Activated CD4-positive, alpha-beta T cell treated with anti-CD3 and anti-CD28 coated beads, Interleukin-2, Interleukin-4, amounts not matched to agents 100 ng/mL and 50 ng/mL, durations not matched to agents 16 hours and 8 hours (primary cell): ENCODE data around the gene ABL1.

ENCODE experiments used
- DNase-seq: peaks from one replicate; pipeline ENCODE4 v3.0.0-alpha.2; 2020; ENCODE audit warnings: low spot score

Gene ABL1

DNA sequence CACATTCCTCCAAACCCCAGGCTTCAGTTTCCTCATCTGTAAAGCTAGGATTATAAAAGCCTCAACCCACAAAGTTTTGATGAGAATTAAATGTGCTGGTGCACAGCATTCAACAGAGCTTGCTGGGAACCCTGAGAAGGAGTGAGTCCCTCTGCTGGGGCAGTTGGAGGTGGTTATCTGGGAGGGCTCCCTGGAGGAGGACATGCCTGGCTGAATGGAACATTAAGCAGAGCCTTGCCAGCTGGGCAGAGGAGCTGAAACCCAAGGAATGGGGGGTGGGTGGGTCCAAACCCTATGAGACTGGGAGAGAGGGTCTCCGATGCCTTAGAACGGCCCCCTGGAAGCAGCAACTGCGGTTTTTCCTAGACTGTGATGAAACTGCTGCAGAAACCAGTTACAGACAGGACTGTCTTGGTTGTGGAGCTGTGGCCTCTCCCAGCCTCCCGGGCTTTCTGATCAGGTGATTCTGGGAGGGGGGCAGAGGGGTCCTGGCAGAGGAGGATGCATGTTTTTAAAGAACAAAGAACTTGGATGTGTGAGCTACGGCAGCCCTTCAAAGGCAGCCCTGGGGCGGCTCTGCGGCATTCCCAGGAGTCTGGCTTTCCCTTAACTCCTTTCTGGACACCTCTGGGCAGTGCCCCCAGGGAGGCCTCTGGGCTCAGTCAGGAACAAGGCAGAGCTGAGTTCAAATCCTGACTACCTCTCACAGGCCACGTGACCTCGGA, 83.2 kb downstream of the ABL1 start:
- no peak for DNase-seq

DNA sequence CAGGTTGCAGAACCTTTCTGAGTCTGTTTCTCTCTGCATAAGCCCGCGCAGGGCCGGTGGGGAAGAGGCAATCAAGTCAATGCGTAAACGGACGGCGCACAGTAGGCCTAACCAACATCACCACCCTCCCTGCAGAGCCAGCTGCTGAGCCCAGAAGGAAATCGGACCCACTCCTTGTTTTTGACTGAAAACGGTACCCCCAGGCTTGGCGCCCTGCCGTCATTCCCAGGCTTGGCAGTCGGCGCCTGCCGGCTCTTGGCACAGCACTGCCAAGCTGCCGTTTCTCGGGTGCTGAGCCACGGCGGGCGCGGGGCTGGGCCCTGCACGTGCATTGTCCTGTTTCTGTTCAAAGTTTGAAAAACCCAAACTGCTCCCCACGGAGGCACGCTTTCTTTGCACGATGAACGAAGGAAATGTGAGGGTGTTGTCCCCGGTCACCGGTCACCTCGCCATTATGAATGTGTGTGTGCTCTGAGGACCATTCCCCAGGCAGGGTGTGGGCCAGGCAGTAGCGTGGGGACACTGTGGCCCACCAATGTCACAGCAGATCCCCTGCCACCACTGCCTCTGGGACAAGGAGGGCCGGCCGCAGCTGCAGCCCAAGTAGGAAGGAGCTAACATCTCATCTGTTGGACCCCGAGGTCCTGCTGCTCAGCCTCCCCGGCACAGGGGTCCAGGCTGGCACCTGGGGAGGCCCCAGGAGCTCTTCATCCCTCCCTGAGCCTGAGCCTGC, 83.9 kb downstream of the ABL1 start:
- no peak for DNase-seq

GRCh38 chr9:130919559-130920145, 84.6 kb downstream of the ABL1 start:
- no peak for DNase-seq

DNA sequence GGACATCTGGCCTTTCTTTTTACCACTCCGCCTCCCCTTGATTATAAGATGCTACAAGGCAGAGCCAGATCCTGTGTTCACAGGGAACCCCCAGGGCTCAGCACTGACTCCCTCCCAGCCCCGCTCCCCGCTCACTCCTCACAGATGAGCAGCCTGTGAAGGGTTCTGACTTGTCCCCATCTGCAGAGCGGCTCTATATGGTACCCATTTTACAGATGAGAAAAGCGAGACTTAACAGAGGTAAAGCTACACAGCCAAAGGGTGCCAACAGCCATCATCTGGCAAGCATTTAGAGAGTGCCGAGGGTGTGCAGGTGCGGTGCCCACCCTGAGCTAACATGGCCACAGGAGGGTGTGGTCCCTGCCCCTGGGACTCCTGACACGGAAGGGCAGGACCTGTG, 85.2 kb downstream of the ABL1 start:
- no peak for DNase-seq

DNA sequence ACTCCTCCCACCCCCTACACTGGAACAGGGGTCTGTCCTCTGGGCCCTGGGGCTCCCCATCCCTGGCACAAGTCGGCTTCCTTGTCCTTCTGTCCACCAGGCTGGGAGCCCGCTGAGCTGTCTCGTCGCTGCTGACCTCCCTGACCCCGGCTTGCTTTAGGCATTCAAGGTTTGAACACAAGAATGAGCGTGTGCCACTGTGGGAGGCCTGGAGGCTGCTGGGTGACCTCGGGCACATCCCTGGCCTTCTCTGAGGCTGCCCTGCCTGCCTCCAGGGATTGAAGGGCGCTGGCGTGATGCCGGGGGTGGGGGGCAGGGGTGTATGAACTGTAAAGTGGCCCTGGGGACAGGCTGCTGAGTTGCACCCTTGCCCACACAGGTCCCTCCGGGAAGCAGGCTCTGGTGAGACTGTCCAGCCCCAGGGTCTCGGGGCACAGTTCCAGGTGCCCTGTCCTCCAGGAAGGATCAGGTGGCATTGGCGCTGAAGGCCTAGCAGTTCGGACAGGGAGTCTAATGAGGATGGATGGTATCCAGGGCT, 85.8 kb downstream of the ABL1 start:
- DNase-seq: no peak

DNA sequence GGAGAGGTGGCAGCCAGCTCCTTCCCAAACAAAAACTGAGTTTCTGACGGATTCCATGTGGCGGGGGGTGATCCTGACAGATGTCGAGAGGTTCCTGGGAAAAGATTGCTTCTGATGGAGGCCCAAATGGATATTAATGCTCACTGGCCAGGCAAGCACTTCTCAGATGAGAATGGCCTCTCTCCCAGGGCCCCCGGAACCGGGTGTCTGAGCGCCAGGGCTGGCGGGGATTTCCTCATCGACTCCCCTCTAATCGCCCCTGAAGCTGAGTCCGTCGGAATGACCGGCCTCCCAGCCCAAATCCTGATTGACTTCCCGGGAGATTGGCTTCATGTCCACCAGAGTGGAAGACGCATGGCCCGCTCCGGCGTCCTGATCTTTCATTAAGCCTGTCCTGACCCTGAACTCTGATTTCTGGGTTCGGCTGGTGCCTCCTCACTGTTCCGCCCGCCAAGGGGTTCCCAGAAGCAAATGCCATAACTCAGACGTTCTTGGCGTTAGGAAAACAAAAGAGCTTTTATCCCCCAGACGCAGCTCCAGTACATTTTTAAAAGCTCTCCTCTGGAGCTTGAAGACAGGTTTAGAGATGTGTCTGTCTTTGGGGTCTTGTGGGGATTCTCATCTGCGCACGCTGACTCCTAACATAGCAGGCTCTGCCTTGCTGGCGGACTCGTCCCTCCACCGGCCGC, 86.4 kb downstream of the ABL1 start:
- no peak for DNase-seq

- DNase-seq: no peak
Observed at GRCh38 chr9:130921989-130922892, 87.2 kb downstream of the ABL1 start.

- no peak for DNase-seq
Observed at GRCh38 chr9:130922893-130923610, 88.0 kb downstream of the ABL1 start.

DNA sequence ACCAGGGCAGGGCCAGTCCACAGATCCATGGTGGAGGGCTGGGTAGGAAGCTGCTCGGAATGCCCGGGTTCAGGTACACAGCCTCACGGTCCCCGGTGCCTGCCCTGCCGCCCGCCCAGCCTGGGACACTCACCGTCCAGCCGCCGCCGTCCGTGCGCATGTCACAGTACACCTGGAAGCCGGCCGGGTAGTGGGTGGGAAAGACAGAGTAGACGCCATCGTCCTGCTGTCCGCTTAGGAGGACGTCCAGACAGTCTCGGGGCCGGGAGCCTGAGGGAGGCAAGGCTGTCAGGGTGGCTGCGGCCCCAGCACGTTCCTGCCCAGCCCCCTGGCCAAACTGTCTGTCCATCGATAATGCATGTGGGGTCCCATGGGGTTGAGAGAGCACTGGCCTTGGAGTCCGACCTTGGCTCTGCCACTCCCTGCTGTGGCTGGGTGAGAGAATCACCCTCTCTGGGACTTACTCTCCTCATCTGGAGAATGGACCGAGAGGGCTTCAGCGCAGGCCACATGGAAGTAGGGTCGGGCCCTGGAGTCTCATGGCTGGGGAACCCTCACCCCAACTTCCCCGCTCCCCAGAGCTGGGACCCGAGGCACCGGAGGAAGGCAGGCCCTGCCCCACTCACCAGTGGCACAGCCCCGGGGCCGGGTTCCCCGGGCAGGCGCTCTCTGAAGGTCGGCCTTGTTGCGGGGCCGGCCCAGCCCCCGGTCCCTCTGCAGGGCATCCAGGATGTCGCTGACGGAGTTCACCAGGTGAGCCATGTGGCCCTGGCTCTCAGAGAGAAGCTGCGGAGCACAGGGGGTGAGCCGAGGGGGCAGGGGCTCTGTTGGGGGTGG, 88.8 kb downstream of the ABL1 start:
- no peak for DNase-seq

GRCh38 chr9:130924448-130924788, 89.4 kb downstream of the ABL1 start:
- no peak for DNase-seq

GRCh38 chr9:130925050-130925678, 90.1 kb downstream of the ABL1 start:
- no peak for DNase-seq

DNA sequence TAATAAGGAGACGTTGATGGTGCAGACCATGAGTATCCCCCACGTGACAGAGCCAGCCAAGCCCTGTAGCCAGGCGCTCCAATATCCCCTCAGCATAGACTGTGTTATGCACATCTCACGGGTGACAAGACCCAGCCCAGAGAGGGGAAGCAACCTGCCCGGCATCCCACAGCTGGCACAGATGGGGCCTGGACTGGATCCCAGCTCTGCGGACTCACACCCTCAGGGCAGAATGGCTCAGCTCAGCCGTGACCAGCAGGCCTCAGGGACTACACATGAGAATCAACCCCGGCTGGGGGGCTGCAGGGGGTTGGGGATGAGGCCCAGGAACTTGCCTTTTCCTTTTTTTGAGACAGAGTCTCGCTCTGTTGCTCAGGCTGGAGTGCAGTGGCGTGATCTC, 92.3 kb downstream of the ABL1 start:
- no peak for DNase-seq

GRCh38 chr9:130927995-130928900, 93.2 kb downstream of the ABL1 start:
- DNase-seq: no peak

- no peak for DNase-seq
Observed at GRCh38 chr9:130929571-130930038, 94.6 kb downstream of the ABL1 start.

- DNase-seq: no peak
Observed at GRCh38 chr9:130930132-130930803, 95.2 kb downstream of the ABL1 start.

GRCh38 chr9:130930804-130931349, 95.8 kb downstream of the ABL1 start:
- no peak for DNase-seq

DNA sequence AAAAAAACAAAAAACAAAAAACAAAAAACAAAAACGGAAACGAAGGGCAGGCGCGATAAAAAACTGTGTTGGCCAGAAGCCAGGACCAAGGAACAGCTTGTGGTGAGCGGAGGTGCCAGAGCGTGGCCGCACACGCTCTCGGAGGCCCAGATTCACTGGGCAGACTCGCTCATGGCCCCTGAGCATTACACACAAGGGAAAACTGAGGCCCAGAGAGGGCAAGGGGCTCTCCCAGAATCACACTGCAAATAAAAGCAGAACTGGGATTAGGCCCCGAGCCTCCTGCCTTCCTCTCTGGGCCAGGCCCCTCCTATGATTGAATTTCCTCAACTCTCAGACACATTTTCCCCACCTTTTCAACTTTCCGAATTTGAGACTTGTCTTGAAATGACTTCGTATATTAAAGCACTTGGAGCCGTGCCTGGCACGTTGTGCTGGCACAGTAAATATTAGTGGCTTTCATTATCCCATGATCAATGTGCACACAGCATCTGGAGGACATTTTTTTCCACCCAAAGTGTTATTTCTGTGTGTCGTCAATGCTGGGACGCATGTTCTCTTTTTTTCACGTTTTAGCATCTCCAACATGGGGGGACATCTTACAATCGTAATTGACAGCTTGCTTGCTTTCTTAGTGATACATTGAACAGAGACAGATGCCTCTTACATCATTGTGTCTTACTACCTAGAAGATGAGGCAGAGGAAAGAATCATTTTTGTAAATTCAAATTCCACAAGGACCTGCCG, 96.6 kb downstream of the ABL1 start:
- DNase-seq: no peak
